Adrenal gland (tissue), 5 donors: ENCODE data around the gene CPLX4.

ENCODE experiments used
- POLR2A ChIP-seq, 2 donors: fragments of 450-650 bp; IDR thresholded peaks; one replicate each; pipeline ENCODE4 v1.6.1; 2017; ENCODE audit warnings: antibody characterized with exemption in 2 of 2, mild to moderate bottlenecking in 2 of 2, moderate library complexity in 1 of 2
- TF ChIP-seq, protein P1 (sequence below), 6 experiments: fragments of 450-650 bp in 4 of 6; fragments of 200-600 bp in 2 of 6; sonication (generic) in 1 of 6; IDR thresholded peaks; 1 replicate in 5 of 6; 2 replicates in 1 of 6; pipeline versions ENCODE4 v1.5.1 to v1.8.0; 2016 to 2021; ENCODE audit warnings: antibody characterized with exemption in 6 of 6, mild to moderate bottlenecking in 2 of 6, moderate library complexity in 1 of 6
- donor health status: DM: no; HTN: no; CAD: no.

DNA sequence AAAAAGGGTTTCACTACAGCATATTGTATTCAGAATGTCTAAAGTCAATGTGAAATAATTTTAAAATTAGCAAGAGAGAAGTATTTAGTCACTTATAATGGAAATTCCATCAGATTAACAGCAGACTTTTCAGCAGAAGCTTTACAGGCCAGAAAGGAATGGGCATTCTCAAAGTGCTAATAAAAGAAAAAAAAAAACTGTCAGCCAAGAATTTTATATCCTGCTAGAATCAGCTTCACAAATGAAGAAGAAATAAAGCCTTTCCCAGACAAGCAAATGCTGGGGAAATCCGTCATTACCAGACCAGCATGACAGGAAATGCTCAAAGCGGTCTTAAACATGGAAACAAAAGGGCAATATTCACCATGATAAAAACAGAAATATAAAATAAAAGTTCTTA lies 21.9 kb upstream of the CPLX4 start:
- no peak for TF ChIP-seq POLR2A (IDR thresholded peaks at IDR 0.05)
- TF ChIP-seq, protein P1, sequence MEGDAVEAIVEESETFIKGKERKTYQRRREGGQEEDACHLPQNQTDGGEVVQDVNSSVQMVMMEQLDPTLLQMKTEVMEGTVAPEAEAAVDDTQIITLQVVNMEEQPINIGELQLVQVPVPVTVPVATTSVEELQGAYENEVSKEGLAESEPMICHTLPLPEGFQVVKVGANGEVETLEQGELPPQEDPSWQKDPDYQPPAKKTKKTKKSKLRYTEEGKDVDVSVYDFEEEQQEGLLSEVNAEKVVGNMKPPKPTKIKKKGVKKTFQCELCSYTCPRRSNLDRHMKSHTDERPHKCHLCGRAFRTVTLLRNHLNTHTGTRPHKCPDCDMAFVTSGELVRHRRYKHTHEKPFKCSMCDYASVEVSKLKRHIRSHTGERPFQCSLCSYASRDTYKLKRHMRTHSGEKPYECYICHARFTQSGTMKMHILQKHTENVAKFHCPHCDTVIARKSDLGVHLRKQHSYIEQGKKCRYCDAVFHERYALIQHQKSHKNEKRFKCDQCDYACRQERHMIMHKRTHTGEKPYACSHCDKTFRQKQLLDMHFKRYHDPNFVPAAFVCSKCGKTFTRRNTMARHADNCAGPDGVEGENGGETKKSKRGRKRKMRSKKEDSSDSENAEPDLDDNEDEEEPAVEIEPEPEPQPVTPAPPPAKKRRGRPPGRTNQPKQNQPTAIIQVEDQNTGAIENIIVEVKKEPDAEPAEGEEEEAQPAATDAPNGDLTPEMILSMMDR (IDR thresholded peaks at IDR 0.05) = no peak
